Fibroblast of skin of left quadriceps (primary cell): ENCODE measurements around the gene ZNF697.
A peak's percentile ranks its signal among the peaks of the same experiment; 100 is the strongest.
"Not testable (repeated sequence)": the region's sequence is repeated elsewhere in the genome, so short reads cannot be mapped to it uniquely, and the experiment has no call there.

Source experiments
- DNase-seq, 2 experiments: peaks; one replicate each; pipeline ENCODE4 v3.0.0-alpha.2; 2013; ENCODE audit warnings: low read depth in 2 of 2

The ZNF697 gene

DNA sequence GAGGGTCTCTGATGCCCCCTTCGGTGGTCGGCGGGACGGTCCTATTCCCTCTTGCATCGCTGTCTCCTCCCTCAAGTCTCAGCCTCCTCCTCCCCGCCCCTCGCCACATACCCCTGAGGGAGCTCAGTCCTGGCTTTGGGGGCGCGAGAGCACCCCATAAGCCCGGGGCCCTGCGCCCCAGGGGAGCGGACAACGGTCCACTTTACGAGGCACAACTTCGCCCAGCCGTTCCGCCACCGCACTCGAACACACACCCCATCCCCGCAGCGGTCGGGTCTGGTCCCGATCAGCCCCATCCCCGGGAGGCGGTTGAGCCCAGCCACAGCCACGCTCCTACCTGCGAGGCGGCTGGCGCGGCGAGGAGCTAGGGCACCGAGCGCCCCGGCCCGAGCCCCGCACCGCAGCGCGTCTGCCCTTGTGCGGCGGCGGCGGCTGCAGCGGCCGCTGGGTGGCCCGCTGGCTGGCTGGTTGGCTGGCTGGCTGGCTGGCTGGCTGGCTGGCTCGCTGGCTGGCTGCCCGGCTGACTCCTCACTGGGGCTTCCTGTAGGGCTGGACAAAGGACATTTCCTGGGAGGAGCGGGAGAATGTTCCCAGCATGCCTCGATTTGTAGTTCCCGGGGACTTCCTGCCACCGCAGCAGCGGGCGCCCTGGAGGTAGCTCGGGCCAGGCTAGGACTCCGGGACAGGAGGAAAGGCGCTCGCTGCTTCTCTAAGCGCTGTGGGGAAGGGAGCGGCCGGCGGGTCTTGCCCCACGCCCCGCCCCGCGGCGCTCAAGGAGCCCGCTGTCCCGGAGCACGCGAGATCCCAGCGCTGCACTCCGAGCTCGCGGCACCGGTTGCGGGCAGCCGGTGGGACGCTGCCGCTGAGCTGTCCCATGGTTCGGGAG, at the start of gene ZNF697:
TSS of gene ZNF697 (minus strand) at position 533 of the 886 bp plus-strand sequence. CDS start 22,166 bp downstream, outside the sequence.
- DNase-seq = peak; percentile 94 to 95

DNA sequence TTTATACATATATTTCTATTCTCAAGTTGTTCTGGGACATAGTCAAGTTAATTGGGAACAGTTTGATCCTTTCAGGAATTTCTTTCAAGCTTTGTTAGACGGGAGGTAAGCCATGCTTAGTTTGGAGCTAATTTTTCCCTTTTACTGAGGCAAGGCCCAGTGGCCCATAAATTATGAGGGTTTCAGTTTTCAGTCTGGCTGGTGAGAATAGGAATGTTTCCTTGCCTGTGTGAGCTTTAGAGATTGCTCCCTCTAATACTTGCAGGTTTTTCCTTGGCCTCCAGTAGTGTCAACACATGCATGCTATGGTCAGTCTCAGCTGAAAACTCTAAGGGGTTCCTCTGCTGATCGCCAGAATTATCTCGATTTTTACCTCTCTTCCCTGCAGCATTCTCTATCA, 49.5 kb upstream of the ZNF697 start:
- DNase-seq = no peak

- not testable (repeated sequence) for DNase-seq
These were observed 48.8 kb upstream of the ZNF697 start for GRCh38 chr1:119696863-119697262.

DNA sequence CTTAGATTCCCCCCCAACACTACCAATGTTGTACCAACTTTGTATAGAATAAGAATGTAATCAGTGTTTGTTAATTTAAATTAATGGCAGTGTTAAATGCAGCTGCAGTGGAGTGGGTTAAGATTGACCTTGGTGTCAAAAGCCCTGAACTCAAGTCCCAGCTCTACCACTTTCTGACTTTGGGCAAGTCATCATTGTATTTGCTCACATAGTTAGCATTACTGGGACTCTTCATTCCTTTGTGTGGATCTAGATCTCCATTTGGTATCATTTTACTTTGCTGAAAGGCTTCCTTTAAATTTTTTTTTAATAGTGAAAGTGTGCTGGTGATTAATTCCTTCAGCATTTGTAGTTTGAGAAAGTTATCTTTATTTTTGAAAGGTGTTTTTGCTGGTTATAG, 41.4 kb upstream of the ZNF697 start:
- DNase-seq = no peak

- no peak for DNase-seq
These were observed 40.7 kb upstream of the ZNF697 start for GRCh38 chr1:119688810-119689209.

- DNase-seq = no peak
These were observed 39.5 kb upstream of the ZNF697 start for GRCh38 chr1:119687434-119688079.

DNA sequence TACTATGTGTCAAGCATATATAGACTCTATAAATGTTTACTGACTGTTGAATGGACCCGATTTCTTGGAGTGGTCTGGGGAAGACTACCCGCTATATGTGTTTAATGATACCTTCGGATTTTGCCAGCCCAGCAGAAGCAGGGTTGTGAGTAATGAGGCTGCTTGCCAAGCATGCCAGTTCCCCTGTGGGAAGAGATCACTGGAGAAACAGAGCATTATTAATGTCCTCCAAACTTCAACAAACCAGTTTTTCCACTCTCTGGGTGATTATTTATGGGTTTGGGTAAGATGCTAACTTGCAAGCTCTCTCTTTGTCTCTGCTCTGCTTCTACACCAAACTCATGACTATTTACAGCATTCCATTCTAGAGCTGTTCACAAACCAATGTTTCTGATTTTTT, 38.6 kb upstream of the ZNF697 start:
- no peak for DNase-seq

DNA sequence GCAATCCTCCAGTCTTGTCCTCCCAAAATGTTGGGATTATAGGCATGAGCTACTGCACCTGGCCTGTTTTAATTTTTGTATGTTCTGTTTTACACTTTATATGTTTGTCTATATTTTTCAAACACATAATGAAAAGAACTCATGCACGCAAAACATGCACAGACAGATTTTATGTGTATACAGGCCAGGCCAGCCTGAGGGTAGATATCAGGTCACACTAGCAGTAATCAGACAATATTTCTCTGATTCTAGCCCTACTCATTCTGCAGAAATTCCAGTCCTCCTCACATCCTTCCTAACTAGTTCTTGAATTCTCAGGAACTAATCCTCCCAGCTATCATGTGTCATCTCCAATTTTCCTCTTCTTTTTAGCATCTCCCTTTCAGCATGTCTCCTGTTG, 35.8 kb upstream of the ZNF697 start:
- no peak for DNase-seq

DNA sequence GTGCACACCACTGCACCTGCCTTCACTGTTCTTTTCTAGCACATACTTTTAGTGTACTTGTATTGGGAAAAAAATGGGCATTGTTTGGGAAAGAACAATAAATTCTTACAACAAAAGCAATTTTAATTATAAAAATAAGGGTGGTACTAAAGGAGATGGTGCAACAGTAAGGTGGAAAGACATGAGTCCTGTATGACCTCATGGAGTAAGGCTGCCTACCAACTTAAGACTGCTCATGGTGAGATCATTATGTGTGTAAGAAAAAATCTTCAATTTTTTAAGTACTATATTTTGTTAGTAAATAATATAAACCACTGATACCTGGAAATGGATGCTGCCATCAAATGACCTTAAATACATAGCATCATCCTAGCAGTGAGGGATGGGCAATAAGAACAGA, 34.1 kb upstream of the ZNF697 start:
- no peak for DNase-seq

GRCh38 chr1:119681560-119681959, 33.5 kb upstream of the ZNF697 start:
- no peak for DNase-seq

GRCh38 chr1:119680723-119681122, 32.7 kb upstream of the ZNF697 start:
- no peak for DNase-seq

- no peak for DNase-seq
These were observed 32.1 kb upstream of the ZNF697 start for GRCh38 chr1:119680193-119680592.

GRCh38 chr1:119679223-119679622, 31.2 kb upstream of the ZNF697 start:
- no peak for DNase-seq

- DNase-seq = no peak
These were observed 28.6 kb upstream of the ZNF697 start for GRCh38 chr1:119676571-119677206.

DNA sequence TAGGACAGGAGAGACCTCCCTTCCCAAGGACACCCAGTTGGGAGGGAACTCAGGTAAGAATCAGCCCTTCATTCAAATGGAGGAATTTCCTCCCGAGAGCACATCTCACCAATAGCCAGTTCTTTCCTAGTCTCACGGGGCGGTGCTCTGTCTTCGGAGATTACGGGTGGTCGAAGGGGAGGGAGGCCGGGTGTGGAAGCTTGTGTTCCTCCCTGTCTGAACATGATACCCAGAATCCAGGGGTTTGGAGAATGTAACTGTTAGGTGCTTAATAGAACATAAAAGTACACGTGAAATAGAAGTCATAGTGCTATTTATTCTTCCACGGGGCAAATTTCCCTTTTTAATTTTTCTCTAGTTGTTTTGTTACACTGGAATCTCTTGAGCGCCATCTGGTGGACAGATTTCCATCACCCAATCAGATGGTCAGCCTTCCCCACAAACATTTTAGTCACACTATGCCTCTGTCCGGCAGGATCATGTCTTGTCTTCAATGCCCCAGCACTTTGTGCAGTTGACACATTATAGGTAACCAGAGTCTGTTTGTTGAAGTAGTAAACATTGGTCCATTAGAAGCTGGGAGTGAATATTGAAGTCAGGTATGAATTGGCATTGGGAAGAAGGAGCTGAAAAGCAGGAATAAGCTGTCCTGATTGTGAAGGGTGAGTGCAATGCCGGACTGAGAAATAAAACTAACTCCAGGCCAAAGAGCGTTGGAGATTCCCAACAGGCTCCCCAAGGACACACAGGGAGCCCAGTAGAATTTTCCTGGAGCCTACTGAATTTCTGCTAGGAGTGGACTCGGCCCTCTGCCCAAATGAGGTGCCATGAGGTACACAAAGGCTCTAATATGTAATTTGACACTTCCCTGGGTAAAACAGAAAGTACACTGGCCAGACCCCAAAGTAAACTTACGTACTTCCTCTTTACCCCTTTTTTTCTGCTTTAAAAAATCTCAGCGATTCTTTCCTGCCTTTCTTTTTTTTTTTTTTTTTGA, 27.6 kb upstream of the ZNF697 start:
- peak; percentile 59 to 62 for DNase-seq

DNA sequence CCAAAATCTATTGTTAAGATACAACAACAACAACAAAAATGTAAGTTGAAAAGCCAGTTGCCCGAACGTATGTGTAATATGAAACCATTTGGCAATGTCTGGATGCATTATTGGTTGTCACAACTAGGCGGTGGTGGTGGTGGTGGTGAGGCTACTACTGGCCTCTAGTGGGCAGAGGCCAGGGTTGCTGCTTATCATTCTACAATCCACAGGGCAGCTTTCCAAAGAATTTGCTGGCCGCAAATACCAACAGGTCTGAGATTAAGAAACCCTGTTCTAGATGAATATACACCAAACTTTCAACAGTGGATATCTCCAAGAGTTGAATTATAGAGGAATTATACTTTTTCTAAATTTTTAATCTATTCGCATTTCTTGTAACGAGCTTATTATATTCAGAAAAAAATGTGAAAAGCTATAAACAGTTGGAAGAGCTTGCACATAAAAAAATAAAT, 26.8 kb upstream of the ZNF697 start:
- peak; percentile 87 to 88 for DNase-seq

- peak in 1 of 2 experiments; percentile 28 for DNase-seq
These were observed 26.1 kb upstream of the ZNF697 start for GRCh38 chr1:119674111-119674526.

GRCh38 chr1:119673171-119673940, 25.3 kb upstream of the ZNF697 start:
- no peak for DNase-seq

GRCh38 chr1:119670898-119671297, 22.8 kb upstream of the ZNF697 start:
- no peak for DNase-seq

DNA sequence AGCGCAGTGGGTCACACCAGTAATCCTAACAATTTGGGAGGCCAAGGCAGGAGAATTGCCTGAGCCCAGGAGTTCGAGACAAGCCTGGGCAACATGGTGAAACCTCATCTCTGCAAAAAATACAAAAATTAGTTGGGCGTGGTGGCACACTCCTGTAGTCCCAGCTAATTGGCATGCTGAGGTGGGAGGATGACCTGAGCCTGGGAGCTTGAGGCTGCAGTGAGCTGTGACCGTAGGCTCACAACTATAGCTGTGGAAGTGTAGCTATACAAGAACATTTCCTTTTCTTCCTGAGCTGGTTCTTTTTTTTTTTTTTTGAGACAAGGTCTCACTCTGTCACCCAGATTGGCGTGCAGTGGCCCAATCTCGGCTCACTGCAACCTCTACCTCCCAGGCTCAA, 19.1 kb upstream of the ZNF697 start:
- DNase-seq = no peak
